Upper lobe of left lung (tissue), 6 donors: ENCODE data around the gene MGLL. TPM values are rescaled to one million over a fixed set of nuclear protein-coding genes. Genes with fewer than 3 reads are reported as not detected.

Experiments
- ATAC-seq, 2 donors: fragments of 200-7000 bp; cut with Tn5 transposase; one replicate each; pipeline ENCODE4 v1.9.1; 2022; ENCODE audit warnings: mild to moderate bottlenecking in 2 of 2, moderate library complexity in 2 of 2; ENCODE audit not compliant: low FRiP score in 2 of 2
- DNase-seq, 2 donors: peaks; one replicate each; pipeline ENCODE4 v3.0.0-alpha.2; 2019 to 2020
- H3K27ac ChIP-seq, 4 donors: fragments of 200-600 bp; sonication (generic); one replicate each; pipeline ENCODE4 v1.5.1; 2016 to 2019
- H3K27me3 ChIP-seq, 4 donors: fragments of 200-600 bp; sonication (generic); one replicate each; pipeline ENCODE4 v1.5.1; 2017 to 2019
- H3K36me3 ChIP-seq, 4 donors: fragments of 200-600 bp; sonication (generic); one replicate each; pipeline ENCODE4 v1.5.1; 2016 to 2019
- H3K4me1 ChIP-seq, 4 donors: fragments of 200-600 bp; sonication (generic); one replicate each; pipeline ENCODE4 v1.5.1; 2018 to 2019
- H3K4me3 ChIP-seq, 4 donors: fragments of 200-600 bp; sonication (generic); one replicate each; pipeline ENCODE4 v1.5.1; 2017 to 2019; ENCODE audit warnings: mild to moderate bottlenecking in 2 of 4, moderate library complexity in 1 of 4
- H3K9me3 ChIP-seq, 4 donors: fragments of 200-600 bp; sonication (generic); one replicate each; pipeline ENCODE4 v1.5.1; 2018 to 2019
- EP300 ChIP-seq, 4 donors: sonication (generic); formaldehyde crosslinking; IDR thresholded peaks; one replicate each; pipeline ENCODE4 v1.5.1; 2017; ENCODE audit warnings: antibody characterized with exemption in 4 of 4, control low read depth in 2 of 4
- POLR2A ChIP-seq, 4 donors: fragments of 450-650 bp; IDR thresholded peaks; one replicate each; pipeline ENCODE4 v1.5.1; 2016 to 2017; ENCODE audit warnings: antibody characterized with exemption in 4 of 4, mild to moderate bottlenecking in 2 of 4
- POLR2AphosphoS5 ChIP-seq, 2 donors: sonication (generic); formaldehyde crosslinking; IDR thresholded peaks; one replicate each; pipeline ENCODE4 v1.5.1; 2017; ENCODE audit warnings: antibody characterized with exemption in 2 of 2
- WGBS, 2 donors: methylation state at CpG; one replicate each; pipeline ENCODE4 v1.1.5; 2017 to 2018; 5-methylcytosine and 5-hydroxymethylcytosine counted together
- total RNA-seq, 6 donors: library from RNA; depleted of rRNA in 4 of 6; stranded (reverse); fragments of >200 nt in 4 of 6; gene quantifications; one replicate each; pipeline versions ENCODE4 v1.1.0 to v1.2.1, GENCODE V29; 2016 to 2021
- TF ChIP-seq, protein P1 (sequence below), 6 experiments: fragments of 450-650 bp in 4 of 6; fragments of 200-600 bp in 2 of 6; sonication (generic) in 2 of 6; IDR thresholded peaks; one replicate each; pipeline ENCODE4 v1.5.1; 2016 to 2019; ENCODE audit warnings: antibody characterized with exemption in 6 of 6
- donor health status: DM: no; HTN: no; CAD: no; lungs with moderate emphysema.
- donor health status: DM: no; HTN: yes; CAD: no; lungs with severe emphysema.

MGLL gene
- total RNA-seq, 6 donors from 2014 or later = 128 to 253 (median 190) TPM

DNA sequence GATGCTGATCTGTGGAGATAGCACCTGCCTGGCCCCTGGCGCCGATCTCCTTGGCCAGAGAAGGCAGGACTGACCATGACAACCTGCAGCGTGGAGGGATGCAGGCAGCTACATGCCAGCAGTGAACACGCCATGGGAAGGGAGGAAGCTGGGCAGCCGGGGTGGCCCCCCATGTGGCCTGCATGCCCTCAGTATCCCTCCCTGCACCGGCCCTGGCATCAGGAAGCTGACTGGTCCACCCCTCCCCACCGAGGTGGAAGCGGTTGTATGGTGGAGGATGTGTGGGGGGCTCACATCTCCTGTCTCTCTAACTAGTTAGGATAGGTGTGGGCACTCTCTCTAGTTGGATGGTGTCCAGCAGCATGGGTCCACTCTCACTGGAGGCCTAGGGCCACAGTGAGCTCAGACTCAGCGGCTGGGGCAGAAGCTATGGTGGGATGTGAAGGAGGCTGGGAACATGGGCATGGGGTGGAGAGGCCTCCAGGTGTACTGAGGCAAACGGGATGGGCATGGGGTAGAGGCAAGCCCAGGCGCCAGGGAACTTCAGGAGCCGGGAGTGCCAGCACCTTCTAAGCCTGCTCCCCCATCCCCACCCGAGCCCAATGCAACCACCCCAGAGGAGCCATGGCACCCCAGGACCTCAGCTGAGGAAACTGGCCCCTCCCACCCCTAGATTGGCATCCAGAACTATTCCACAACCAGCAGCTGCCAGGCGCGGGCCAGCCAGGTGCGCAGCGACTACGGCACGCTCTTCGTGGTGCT is 151.4 kb downstream of the MGLL start:
- Histone ChIP-seq H3K9me3 (no peaks in the 10 kb centered on the region), H3K4me3 (no peak overlapping the region), H3K36me3 (peaks cover 0 to 2% (median under 1%) of the 10 kb centered on the region in 4 donors), H3K4me1 (peaks cover 18 to 32% (median 21%) of the 10 kb centered on the region in 4 donors), H3K27ac (no peak overlapping the region), H3K27me3 (no peaks in the 10 kb centered on the region)
- peak in 1 of 2 donors; percentile 20 for DNase-seq
- 94 to 95% methylated on average over 8 to 20 of the region's 20 CpGs for WGBS, 2 donors
- no peak for TF ChIP-seq POLR2A (IDR thresholded peaks at IDR 0.05)
- TF ChIP-seq, protein P1, sequence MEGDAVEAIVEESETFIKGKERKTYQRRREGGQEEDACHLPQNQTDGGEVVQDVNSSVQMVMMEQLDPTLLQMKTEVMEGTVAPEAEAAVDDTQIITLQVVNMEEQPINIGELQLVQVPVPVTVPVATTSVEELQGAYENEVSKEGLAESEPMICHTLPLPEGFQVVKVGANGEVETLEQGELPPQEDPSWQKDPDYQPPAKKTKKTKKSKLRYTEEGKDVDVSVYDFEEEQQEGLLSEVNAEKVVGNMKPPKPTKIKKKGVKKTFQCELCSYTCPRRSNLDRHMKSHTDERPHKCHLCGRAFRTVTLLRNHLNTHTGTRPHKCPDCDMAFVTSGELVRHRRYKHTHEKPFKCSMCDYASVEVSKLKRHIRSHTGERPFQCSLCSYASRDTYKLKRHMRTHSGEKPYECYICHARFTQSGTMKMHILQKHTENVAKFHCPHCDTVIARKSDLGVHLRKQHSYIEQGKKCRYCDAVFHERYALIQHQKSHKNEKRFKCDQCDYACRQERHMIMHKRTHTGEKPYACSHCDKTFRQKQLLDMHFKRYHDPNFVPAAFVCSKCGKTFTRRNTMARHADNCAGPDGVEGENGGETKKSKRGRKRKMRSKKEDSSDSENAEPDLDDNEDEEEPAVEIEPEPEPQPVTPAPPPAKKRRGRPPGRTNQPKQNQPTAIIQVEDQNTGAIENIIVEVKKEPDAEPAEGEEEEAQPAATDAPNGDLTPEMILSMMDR (IDR thresholded peaks at IDR 0.05) = no peak
- TF ChIP-seq POLR2AphosphoS5 (IDR thresholded peaks at IDR 0.05) = no peak
- TF ChIP-seq EP300 (IDR thresholded peaks at IDR 0.05) = no peak
- no peak for ATAC-seq

DNA sequence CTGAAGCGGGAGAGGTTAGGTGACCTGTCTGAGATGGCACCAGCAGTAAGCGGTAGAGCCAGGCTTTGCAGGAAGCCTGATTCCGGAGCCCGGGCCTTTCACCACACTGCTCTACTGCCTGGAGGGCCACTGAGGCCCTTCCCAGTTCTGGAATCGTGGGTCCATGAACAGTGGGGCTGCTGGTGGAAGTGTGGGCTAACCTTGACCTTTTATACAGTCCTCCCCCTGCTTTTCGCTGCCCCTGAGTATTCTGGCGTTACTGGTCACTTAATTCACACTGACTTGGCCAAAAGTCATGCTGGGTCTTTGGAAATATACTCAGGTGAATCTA is 152.1 kb downstream of the MGLL start:
- Histone ChIP-seq H3K4me1 (peaks cover 18 to 32% (median 21%) of the 10 kb centered on the region in 4 donors), H3K9me3 (no peaks in the 10 kb centered on the region), H3K4me3 (no peak overlapping the region), H3K27me3 (no peaks in the 10 kb centered on the region), H3K36me3 (no peaks in the 10 kb centered on the region), H3K27ac (no peak overlapping the region)
- TF ChIP-seq POLR2AphosphoS5 (IDR thresholded peaks at IDR 0.05) (no peak), POLR2A (IDR thresholded peaks at IDR 0.05) (no peak), EP300 (IDR thresholded peaks at IDR 0.05) (no peak)
- TF ChIP-seq, protein P1 (IDR thresholded peaks at IDR 0.05) = no peak
- ATAC-seq = no peak
- 91 to 98% methylated on average over 7 of the region's 7 CpGs for WGBS, 2 donors
- DNase-seq = no peak

DNA sequence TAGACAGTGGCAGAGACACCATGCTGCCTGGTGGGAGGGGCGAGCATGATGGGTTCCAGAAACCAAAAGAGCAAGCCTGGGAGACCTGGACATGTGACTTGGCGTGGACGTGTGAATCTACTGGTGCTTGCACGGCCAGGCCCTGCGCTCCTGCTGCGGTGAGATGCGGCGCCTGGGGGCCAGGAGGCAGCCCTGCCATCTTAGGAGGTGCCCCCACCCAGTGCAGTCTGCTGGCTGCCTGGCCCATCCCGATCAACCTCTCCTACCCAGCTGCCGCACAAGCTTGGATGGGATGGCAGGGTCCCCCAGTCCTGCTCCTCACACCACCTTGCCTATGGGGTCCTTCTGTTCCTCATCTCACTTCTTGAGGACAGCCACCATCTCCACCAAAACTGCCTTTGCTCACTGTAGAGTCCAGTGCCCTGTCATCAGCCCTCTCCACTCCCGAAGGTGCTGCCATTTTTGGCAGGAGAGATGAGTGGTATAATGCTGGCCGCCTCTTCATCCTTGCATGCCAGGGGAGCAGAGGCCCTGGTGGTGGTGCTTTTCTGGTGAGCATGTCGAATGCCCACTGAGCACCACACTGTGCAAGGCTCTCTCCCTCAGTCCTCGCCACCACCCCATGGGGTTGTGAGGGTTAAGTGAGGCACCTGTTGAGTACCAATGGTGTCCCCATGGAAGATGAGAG is 152.6 kb downstream of the MGLL start:
- 93 to 95% methylated on average over 11 to 14 of the region's 14 CpGs for WGBS, 2 donors

DNA sequence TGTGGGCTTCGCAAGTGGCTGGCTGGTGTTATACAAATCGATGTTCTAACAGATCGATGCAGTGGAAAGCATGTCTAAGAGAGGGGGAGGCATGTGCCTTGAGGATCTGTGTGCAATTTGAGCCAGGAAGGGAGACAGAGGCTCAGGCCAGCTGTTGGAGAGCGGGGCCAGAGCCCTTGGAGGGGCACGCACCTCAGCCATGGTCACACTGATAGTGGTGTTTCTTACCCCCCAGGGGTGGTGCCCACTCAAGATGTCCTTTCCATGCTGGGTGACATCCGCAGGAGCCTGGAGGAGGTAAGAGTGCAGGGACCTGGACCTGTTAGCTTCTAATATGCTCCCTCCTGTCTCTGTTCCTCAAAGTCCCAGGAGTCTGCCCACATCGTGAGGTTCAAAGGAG is 153.4 kb downstream of the MGLL start:
- H3K27ac ChIP-seq = no peak overlapping the region
- WGBS, 2 donors = 96 to 98% methylated on average over 7 of the region's 7 CpGs
- no peaks in the 10 kb centered on the region for H3K36me3 ChIP-seq
- DNase-seq = no peak
- peaks cover 12 to 21% (median 15%) of the 10 kb centered on the region in 4 donors for H3K4me1 ChIP-seq
- TF ChIP-seq, protein P1 (IDR thresholded peaks at IDR 0.05) = no peak
- no peak for TF ChIP-seq POLR2AphosphoS5 (IDR thresholded peaks at IDR 0.05)
- no peak for TF ChIP-seq EP300 (IDR thresholded peaks at IDR 0.05)
- TF ChIP-seq POLR2A (IDR thresholded peaks at IDR 0.05) = no peak
- no peaks in the 10 kb centered on the region for H3K9me3 ChIP-seq
- no peaks in the 10 kb centered on the region for H3K27me3 ChIP-seq
- no peak overlapping the region for H3K4me3 ChIP-seq
- ATAC-seq = no peak

More for the DNA sequence above, 152.6 kb downstream of the MGLL start:
- Histone ChIP-seq H3K27me3 (no peaks in the 10 kb centered on the region), H3K27ac (no peak overlapping the region), H3K4me1 (peaks cover 18 to 29% (median 21%) of the 10 kb centered on the region in 4 donors), H3K4me3 (no peak overlapping the region), H3K9me3 (no peaks in the 10 kb centered on the region), H3K36me3 (no peaks in the 10 kb centered on the region)
- no peak for DNase-seq
- no peak for TF ChIP-seq POLR2AphosphoS5 (IDR thresholded peaks at IDR 0.05)
- TF ChIP-seq, protein P1 (IDR thresholded peaks at IDR 0.05) = no peak
- no peak for TF ChIP-seq POLR2A (IDR thresholded peaks at IDR 0.05)
- TF ChIP-seq EP300 (IDR thresholded peaks at IDR 0.05) = no peak
- no peak for ATAC-seq
